GM13976 (cell line): ENCODE data around the gene DDX49.
A peak's percentile ranks its signal among the peaks of the same experiment; 100 is the strongest.

Experiments
- DNase-seq: peaks from one replicate; pipeline ENCODE4 v3.0.0; 2012; ENCODE audit warnings: low spot score
- in situ Hi-C: fragments of 300-500 bp; cut with MboI; formaldehyde crosslinking; loops from one replicate; pipeline ENCODE4 v1.12.0; 2022; ENCODE audit warnings: low sequenced_read_pairs, mixed read lengths, inconsistent platforms; ENCODE audit not compliant: unreplicated experiment
- TF ChIP-seq, protein P1 (sequence below): IDR thresholded peaks from 2 replicates; pipeline ENCODE4 v1.5.1; 2012; ENCODE audit warnings: borderline replicate concordance, mild to moderate bottlenecking; ENCODE audit not compliant: insufficient read depth; ENCODE audit errors: extremely low read depth, missing control alignments, control extremely low read depth

The DDX49 gene

GRCh38 chr19:18886972-18887371, 32.5 kb upstream of the DDX49 start:
- DNase-seq = no peak
- in situ Hi-C loops = no loop called here
- TF ChIP-seq, protein P1, sequence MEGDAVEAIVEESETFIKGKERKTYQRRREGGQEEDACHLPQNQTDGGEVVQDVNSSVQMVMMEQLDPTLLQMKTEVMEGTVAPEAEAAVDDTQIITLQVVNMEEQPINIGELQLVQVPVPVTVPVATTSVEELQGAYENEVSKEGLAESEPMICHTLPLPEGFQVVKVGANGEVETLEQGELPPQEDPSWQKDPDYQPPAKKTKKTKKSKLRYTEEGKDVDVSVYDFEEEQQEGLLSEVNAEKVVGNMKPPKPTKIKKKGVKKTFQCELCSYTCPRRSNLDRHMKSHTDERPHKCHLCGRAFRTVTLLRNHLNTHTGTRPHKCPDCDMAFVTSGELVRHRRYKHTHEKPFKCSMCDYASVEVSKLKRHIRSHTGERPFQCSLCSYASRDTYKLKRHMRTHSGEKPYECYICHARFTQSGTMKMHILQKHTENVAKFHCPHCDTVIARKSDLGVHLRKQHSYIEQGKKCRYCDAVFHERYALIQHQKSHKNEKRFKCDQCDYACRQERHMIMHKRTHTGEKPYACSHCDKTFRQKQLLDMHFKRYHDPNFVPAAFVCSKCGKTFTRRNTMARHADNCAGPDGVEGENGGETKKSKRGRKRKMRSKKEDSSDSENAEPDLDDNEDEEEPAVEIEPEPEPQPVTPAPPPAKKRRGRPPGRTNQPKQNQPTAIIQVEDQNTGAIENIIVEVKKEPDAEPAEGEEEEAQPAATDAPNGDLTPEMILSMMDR = no peak

GRCh38 chr19:18889949-18890745, 29.4 kb upstream of the DDX49 start:
- in situ Hi-C loops = no loop called here
- TF ChIP-seq, protein P1 = no peak
- no peak for DNase-seq

GRCh38 chr19:18893587-18894253, 25.8 kb upstream of the DDX49 start:
- in situ Hi-C loops = no loop called here
- TF ChIP-seq, protein P1 = no peak
- DNase-seq = no peak

DNA sequence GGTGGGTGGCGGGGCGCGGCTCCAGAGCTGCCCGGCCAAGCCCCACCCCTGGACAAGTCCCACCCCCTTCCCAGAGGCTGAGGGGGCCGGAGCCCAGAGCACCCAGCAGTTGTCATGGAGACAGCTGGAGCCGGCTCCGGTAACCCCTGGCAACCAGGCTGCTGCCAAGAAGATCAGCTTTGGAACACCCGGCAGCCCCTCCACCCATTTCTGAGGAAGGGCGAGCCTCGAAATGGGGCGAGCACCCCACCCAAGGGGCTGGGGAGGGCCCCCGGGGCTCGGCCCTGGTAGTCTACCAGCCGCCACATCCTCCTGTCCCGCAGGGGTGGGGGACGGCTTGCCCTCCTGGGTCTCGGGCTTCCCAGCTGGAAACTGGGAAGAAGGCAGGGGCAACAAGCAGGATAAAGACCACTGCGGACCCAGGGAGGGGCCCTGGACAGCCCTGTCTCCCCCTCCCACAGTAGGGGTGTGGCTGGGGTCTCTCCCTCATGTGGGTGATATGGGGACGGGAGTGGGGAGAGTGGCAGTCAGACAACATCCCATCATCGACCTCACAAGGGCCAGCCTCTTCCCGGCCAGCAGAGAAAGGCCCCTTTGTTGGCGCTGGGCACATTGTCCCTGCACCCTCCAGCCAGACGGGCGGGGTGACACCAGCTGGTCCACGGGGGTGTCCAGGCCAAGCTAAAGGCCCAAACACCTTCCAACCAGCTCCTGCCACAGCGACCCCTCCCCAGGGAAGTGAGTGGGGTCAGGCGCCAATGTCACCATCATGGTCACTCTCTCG, 25.1 kb upstream of the DDX49 start:
- in situ Hi-C loops = no loop called here
- TF ChIP-seq, protein P1 = no peak
- no peak for DNase-seq

DNA sequence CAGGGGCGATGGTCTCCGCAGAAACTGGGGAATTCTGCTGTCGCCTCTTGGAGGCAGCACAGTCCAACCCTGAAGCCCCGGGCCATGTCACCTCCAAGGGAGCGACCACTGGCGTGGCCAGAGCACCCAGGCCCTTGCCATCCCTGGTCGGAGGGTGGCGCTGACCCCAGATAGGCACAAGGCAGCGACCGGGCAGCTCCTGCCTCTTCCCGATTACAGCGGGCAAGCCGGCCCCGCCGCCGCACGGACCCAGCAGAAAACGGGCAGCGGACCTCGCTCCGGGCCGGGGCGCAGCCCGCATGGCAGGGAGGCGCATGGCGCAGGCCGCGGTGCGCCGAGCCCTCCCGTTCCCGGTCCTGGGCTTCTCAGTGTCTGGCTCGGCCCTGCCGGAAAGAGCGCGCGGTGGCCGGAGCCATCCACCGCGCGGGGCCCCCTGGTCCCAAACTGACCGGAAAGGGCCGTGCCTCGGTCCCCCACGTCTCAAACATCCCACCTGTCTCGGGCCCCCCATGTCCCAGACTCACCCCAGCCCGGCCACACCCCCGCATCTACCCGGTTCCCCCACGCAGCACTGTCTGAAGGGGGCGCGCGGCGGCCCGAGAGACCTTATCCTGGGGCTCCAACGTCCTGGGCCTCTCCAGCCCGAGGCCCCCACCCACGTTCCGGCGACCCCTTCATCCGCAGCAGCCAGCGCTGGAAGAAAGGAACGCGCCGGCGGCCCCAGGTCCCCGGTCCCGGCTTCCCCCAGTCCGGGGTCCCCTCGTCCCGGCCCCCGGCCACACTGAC, 24.3 kb upstream of the DDX49 start:
- TF ChIP-seq, protein P1 = no peak
- in situ Hi-C loops = no loop called here
- DNase-seq = peak; percentile 70
